ENCODE data around the gene GATA6. TPM values are rescaled to one million over a fixed set of nuclear protein-coding genes. Genes with fewer than 3 reads are reported as not detected.

GATA6 gene
- polyA plus RNA-seq, 1 donor (not counting 4 experiments of a cell fraction or from before 2014, with no cell fraction given) = 0.37 TPM

- TF ChIP-seq EZH2 (IDR thresholded peaks at IDR 0.05; ENCODE audit: low read length) (no peak), CTCF (optimal IDR thresholded peaks at IDR 0.05 in 1 of 3, IDR thresholded peaks at IDR 0.05 in 1 of 3, conservative IDR thresholded peaks at IDR 0.05 in 1 of 3; ENCODE audit: extremely low read depth in 1 of 3, insufficient read depth in 2 of 3, low read length in 3 of 3) (no peak)
- Histone ChIP-seq H3K79me2 (ENCODE audit: control insufficient read depth, insufficient read depth, low read length) (no peaks in the 10 kb centered on the region), H3K9me1 (ENCODE audit: control insufficient read depth, extremely low read depth, insufficient read depth, low read length) (no peaks in the 10 kb centered on the region), H2AFZ (ENCODE audit: control insufficient read depth, low read length) (no peak overlapping the region), H3K27ac (ENCODE audit: control insufficient read depth, insufficient read depth, low read length) (no peak overlapping the region), H3K4me2 (ENCODE audit: control insufficient read depth, extremely low read depth, insufficient read depth, low read depth, low read length) (peak overlapping the region; percentile 39), H3K9ac (ENCODE audit: control insufficient read depth, extremely low read depth, insufficient read depth, low read length) (peak overlapping the region; percentile 9), H3K4me1 (ENCODE audit: control insufficient read depth, extremely low read depth, insufficient read depth, low read length) (peaks cover 20% of the 10 kb centered on the region), H3K9me3 (ENCODE audit: control insufficient read depth, low read depth, low read length) (no peaks in the 10 kb centered on the region), H3K4me3 (ENCODE audit: control insufficient read depth in 2 of 3, extremely low read depth in 1 of 3, insufficient read depth in 2 of 3, low read depth in 1 of 3, low read length in 3 of 3) (no peak overlapping the region), H3K36me3 (ENCODE audit: control insufficient read depth in 2 of 2, extremely low read depth in 1 of 2, insufficient read depth in 2 of 2, low read length in 2 of 2) (no peaks in the 10 kb centered on the region), H3K27me3 (ENCODE audit: control insufficient read depth, extremely low read depth, insufficient read depth, low read length) (no peaks in the 10 kb centered on the region), H4K20me1 (ENCODE audit: control insufficient read depth, extremely low read depth, insufficient read depth, low read length) (no peaks in the 10 kb centered on the region)
- peak; percentile 81 for DNase-seq (ENCODE audit: low read depth, low spot score)
- dilution Hi-C loops (cut with MboI; ENCODE audit: extremely low pct_ligation_motif_present, low sequenced_read_pairs) = no loop called here
- FAIRE-seq = peak; percentile 90
These were observed 54.0 kb downstream of the GATA6 start for GRCh38 chr18:22223254-22223964.

GRCh38 chr18:22223965-22224322, 54.6 kb downstream of the GATA6 start:
- no peaks in the 10 kb centered on the region for H3K79me2 ChIP-seq (ENCODE audit: control insufficient read depth, insufficient read depth, low read length)
- no peak overlapping the region for H2AFZ ChIP-seq (ENCODE audit: control insufficient read depth, low read length)
- H3K27me3 ChIP-seq (ENCODE audit: control insufficient read depth, extremely low read depth, insufficient read depth, low read length) = no peaks in the 10 kb centered on the region
- H3K27ac ChIP-seq (ENCODE audit: control insufficient read depth, insufficient read depth, low read length) = peak overlapping the region; percentile 36
- TF ChIP-seq CTCF (optimal IDR thresholded peaks at IDR 0.05 in 1 of 3, IDR thresholded peaks at IDR 0.05 in 1 of 3, conservative IDR thresholded peaks at IDR 0.05 in 1 of 3; ENCODE audit: extremely low read depth in 1 of 3, insufficient read depth in 2 of 3, low read length in 3 of 3) (no peak), EZH2 (IDR thresholded peaks at IDR 0.05; ENCODE audit: low read length) (no peak)
- DNase-seq (ENCODE audit: low read depth, low spot score) = no peak
- dilution Hi-C loops (cut with MboI; ENCODE audit: extremely low pct_ligation_motif_present, low sequenced_read_pairs) = no loop called here
- H3K9me1 ChIP-seq (ENCODE audit: control insufficient read depth, extremely low read depth, insufficient read depth, low read length) = no peaks in the 10 kb centered on the region
- no peak overlapping the region for H3K4me3 ChIP-seq (ENCODE audit: control insufficient read depth in 2 of 3, extremely low read depth in 1 of 3, insufficient read depth in 2 of 3, low read depth in 1 of 3, low read length in 3 of 3)
- H3K36me3 ChIP-seq (ENCODE audit: control insufficient read depth in 2 of 2, extremely low read depth in 1 of 2, insufficient read depth in 2 of 2, low read length in 2 of 2) = no peaks in the 10 kb centered on the region
- no peaks in the 10 kb centered on the region for H4K20me1 ChIP-seq (ENCODE audit: control insufficient read depth, extremely low read depth, insufficient read depth, low read length)
- H3K9ac ChIP-seq (ENCODE audit: control insufficient read depth, extremely low read depth, insufficient read depth, low read length) = no peak overlapping the region
- FAIRE-seq = no peak
- H3K4me2 ChIP-seq (ENCODE audit: control insufficient read depth, extremely low read depth, insufficient read depth, low read depth, low read length) = peak overlapping the region; percentile 46
- H3K9me3 ChIP-seq (ENCODE audit: control insufficient read depth, low read depth, low read length) = no peaks in the 10 kb centered on the region
- peaks cover 20% of the 10 kb centered on the region for H3K4me1 ChIP-seq (ENCODE audit: control insufficient read depth, extremely low read depth, insufficient read depth, low read length)

Data from keratinocyte (primary cell).